Activated naive CD8-positive, alpha-beta T cell (primary cell): ENCODE measurements around the gene ANO3.

ENCODE experiments used
- H3K27ac Mint-ChIP-seq: one replicate; pipeline ENCODE4 v1.8.0; 2021; ENCODE audit warnings: mixed read lengths
- H3K27me3 Mint-ChIP-seq: one replicate; pipeline ENCODE4 v1.8.0; 2021; ENCODE audit warnings: mixed read lengths
- H3K36me3 Mint-ChIP-seq: one replicate; pipeline ENCODE4 v1.8.0; 2021; ENCODE audit warnings: mixed read lengths
- H3K4me1 Mint-ChIP-seq: one replicate; pipeline ENCODE4 v1.8.0; 2021; ENCODE audit warnings: low read depth, mixed read lengths
- H3K4me3 Mint-ChIP-seq: one replicate; pipeline ENCODE4 v1.8.0; 2021; ENCODE audit warnings: mild to moderate bottlenecking, mixed read lengths
- H3K9me3 Mint-ChIP-seq: one replicate; pipeline ENCODE4 v1.8.0; 2021; ENCODE audit warnings: low read depth, mixed read lengths

Gene ANO3

GRCh38 chr11:26507229-26507628 lies 175.3 kb downstream of the ANO3 start:
- no peaks in the 10 kb centered on the region for H3K4me1 Mint-ChIP-seq
- H3K9me3 Mint-ChIP-seq, result peaks cover 4% of the 10 kb centered on the region

GRCh38 chr11:26510164-26510563 lies 178.2 kb downstream of the ANO3 start:
- no peaks in the 10 kb centered on the region for H3K27me3 Mint-ChIP-seq
- H3K36me3 Mint-ChIP-seq, result no peaks in the 10 kb centered on the region
- peaks cover 4% of the 10 kb centered on the region for H3K9me3 Mint-ChIP-seq
- no peak overlapping the region for H3K4me3 Mint-ChIP-seq
- H3K4me1 Mint-ChIP-seq, result no peaks in the 10 kb centered on the region
- H3K27ac Mint-ChIP-seq, result no peak overlapping the region

More at GRCh38 chr11:26507229-26507628, 175.3 kb downstream of the ANO3 start:
- Mint-ChIP-seq H3K27ac (no peak overlapping the region), H3K4me3 (no peak overlapping the region), H3K36me3 (no peaks in the 10 kb centered on the region), H3K27me3 (no peaks in the 10 kb centered on the region)

GRCh38 chr11:26510756-26511155 lies 178.8 kb downstream of the ANO3 start:
- no peaks in the 10 kb centered on the region for H3K36me3 Mint-ChIP-seq
- no peak overlapping the region for H3K27ac Mint-ChIP-seq
- H3K9me3 Mint-ChIP-seq, result peaks cover 4% of the 10 kb centered on the region
- no peaks in the 10 kb centered on the region for H3K4me1 Mint-ChIP-seq
- H3K4me3 Mint-ChIP-seq, result no peak overlapping the region
- no peaks in the 10 kb centered on the region for H3K27me3 Mint-ChIP-seq

GRCh38 chr11:26512196-26512595 lies 180.3 kb downstream of the ANO3 start:
- H3K9me3 Mint-ChIP-seq, result no peaks in the 10 kb centered on the region
- no peak overlapping the region for H3K27ac Mint-ChIP-seq
- no peaks in the 10 kb centered on the region for H3K36me3 Mint-ChIP-seq
- H3K27me3 Mint-ChIP-seq, result no peaks in the 10 kb centered on the region
- no peaks in the 10 kb centered on the region for H3K4me1 Mint-ChIP-seq
- H3K4me3 Mint-ChIP-seq, result no peak overlapping the region

GRCh38 chr11:26519469-26519868 lies 187.5 kb downstream of the ANO3 start:
- no peaks in the 10 kb centered on the region for H3K4me1 Mint-ChIP-seq
- H3K4me3 Mint-ChIP-seq, result no peak overlapping the region
- H3K27ac Mint-ChIP-seq, result no peak overlapping the region
- H3K36me3 Mint-ChIP-seq, result no peaks in the 10 kb centered on the region
- no peaks in the 10 kb centered on the region for H3K27me3 Mint-ChIP-seq
- peaks cover 7% of the 10 kb centered on the region for H3K9me3 Mint-ChIP-seq

- no peak overlapping the region for H3K27ac Mint-ChIP-seq
- peaks cover 7% of the 10 kb centered on the region for H3K9me3 Mint-ChIP-seq
- H3K27me3 Mint-ChIP-seq, result no peaks in the 10 kb centered on the region
- H3K4me3 Mint-ChIP-seq, result no peak overlapping the region
- H3K36me3 Mint-ChIP-seq, result no peaks in the 10 kb centered on the region
- H3K4me1 Mint-ChIP-seq, result no peaks in the 10 kb centered on the region
Measured at GRCh38 chr11:26522912-26523610, 191.1 kb downstream of the ANO3 start.

GRCh38 chr11:26527685-26528084 lies 195.8 kb downstream of the ANO3 start:
- no peak overlapping the region for H3K4me3 Mint-ChIP-seq
- H3K27me3 Mint-ChIP-seq, result no peaks in the 10 kb centered on the region
- H3K9me3 Mint-ChIP-seq, result peaks cover 5% of the 10 kb centered on the region
- no peak overlapping the region for H3K27ac Mint-ChIP-seq
- no peaks in the 10 kb centered on the region for H3K4me1 Mint-ChIP-seq
- no peaks in the 10 kb centered on the region for H3K36me3 Mint-ChIP-seq

GRCh38 chr11:26537341-26537740 lies 205.4 kb downstream of the ANO3 start:
- no peak overlapping the region for H3K4me3 Mint-ChIP-seq
- H3K36me3 Mint-ChIP-seq, result no peaks in the 10 kb centered on the region
- H3K27me3 Mint-ChIP-seq, result no peaks in the 10 kb centered on the region
- H3K27ac Mint-ChIP-seq, result no peak overlapping the region
- no peaks in the 10 kb centered on the region for H3K9me3 Mint-ChIP-seq
- H3K4me1 Mint-ChIP-seq, result no peaks in the 10 kb centered on the region

- no peaks in the 10 kb centered on the region for H3K36me3 Mint-ChIP-seq
- no peak overlapping the region for H3K4me3 Mint-ChIP-seq
- H3K9me3 Mint-ChIP-seq, result no peaks in the 10 kb centered on the region
- H3K27ac Mint-ChIP-seq, result no peak overlapping the region
- H3K4me1 Mint-ChIP-seq, result no peaks in the 10 kb centered on the region
- H3K27me3 Mint-ChIP-seq, result no peaks in the 10 kb centered on the region
Measured at GRCh38 chr11:26539517-26539916, 207.6 kb downstream of the ANO3 start.

GRCh38 chr11:26541870-26542269 lies 209.9 kb downstream of the ANO3 start:
- H3K36me3 Mint-ChIP-seq, result no peaks in the 10 kb centered on the region
- H3K27ac Mint-ChIP-seq, result no peak overlapping the region
- no peaks in the 10 kb centered on the region for H3K4me1 Mint-ChIP-seq
- no peaks in the 10 kb centered on the region for H3K27me3 Mint-ChIP-seq
- H3K9me3 Mint-ChIP-seq, result no peaks in the 10 kb centered on the region
- H3K4me3 Mint-ChIP-seq, result no peak overlapping the region

GRCh38 chr11:26549176-26549575 lies 217.2 kb downstream of the ANO3 start:
- H3K36me3 Mint-ChIP-seq, result no peaks in the 10 kb centered on the region
- H3K27ac Mint-ChIP-seq, result no peak overlapping the region
- H3K9me3 Mint-ChIP-seq, result no peaks in the 10 kb centered on the region
- H3K27me3 Mint-ChIP-seq, result no peaks in the 10 kb centered on the region
- no peaks in the 10 kb centered on the region for H3K4me1 Mint-ChIP-seq
- no peak overlapping the region for H3K4me3 Mint-ChIP-seq

- no peak overlapping the region for H3K27ac Mint-ChIP-seq
- H3K27me3 Mint-ChIP-seq, result no peaks in the 10 kb centered on the region
Measured at GRCh38 chr11:26550022-26550421, 218.1 kb downstream of the ANO3 start.

GRCh38 chr11:26551186-26551801 lies 219.4 kb downstream of the ANO3 start:
- no peaks in the 10 kb centered on the region for H3K9me3 Mint-ChIP-seq
- no peaks in the 10 kb centered on the region for H3K36me3 Mint-ChIP-seq
- H3K4me3 Mint-ChIP-seq, result no peak overlapping the region
- no peaks in the 10 kb centered on the region for H3K27me3 Mint-ChIP-seq
- H3K27ac Mint-ChIP-seq, result no peak overlapping the region
- no peaks in the 10 kb centered on the region for H3K4me1 Mint-ChIP-seq

More at GRCh38 chr11:26550022-26550421, 218.1 kb downstream of the ANO3 start:
- H3K36me3 Mint-ChIP-seq, result no peaks in the 10 kb centered on the region
- no peaks in the 10 kb centered on the region for H3K4me1 Mint-ChIP-seq
- H3K4me3 Mint-ChIP-seq, result no peak overlapping the region
- no peaks in the 10 kb centered on the region for H3K9me3 Mint-ChIP-seq

- no peaks in the 10 kb centered on the region for H3K9me3 Mint-ChIP-seq
- no peaks in the 10 kb centered on the region for H3K27me3 Mint-ChIP-seq
- no peak overlapping the region for H3K27ac Mint-ChIP-seq
- H3K36me3 Mint-ChIP-seq, result no peaks in the 10 kb centered on the region
- no peak overlapping the region for H3K4me3 Mint-ChIP-seq
- H3K4me1 Mint-ChIP-seq, result no peaks in the 10 kb centered on the region
Measured at GRCh38 chr11:26553182-26553581, 221.3 kb downstream of the ANO3 start.

- no peaks in the 10 kb centered on the region for H3K4me1 Mint-ChIP-seq
- no peaks in the 10 kb centered on the region for H3K36me3 Mint-ChIP-seq
- no peak overlapping the region for H3K4me3 Mint-ChIP-seq
- H3K9me3 Mint-ChIP-seq, result no peaks in the 10 kb centered on the region
- no peaks in the 10 kb centered on the region for H3K27me3 Mint-ChIP-seq
- H3K27ac Mint-ChIP-seq, result no peak overlapping the region
Measured at GRCh38 chr11:26554455-26554854, 222.5 kb downstream of the ANO3 start.

- Mint-ChIP-seq H3K36me3 (no peaks in the 10 kb centered on the region), H3K4me1 (no peaks in the 10 kb centered on the region), H3K4me3 (no peak overlapping the region), H3K9me3 (no peaks in the 10 kb centered on the region), H3K27ac (no peak overlapping the region), H3K27me3 (no peaks in the 10 kb centered on the region)
Measured at GRCh38 chr11:26556582-26556981, 224.7 kb downstream of the ANO3 start.
